Adipose tissue (tissue), 3 donors: ENCODE results near the gene SLC41A3. TPM values are rescaled to one million over a fixed set of nuclear protein-coding genes. Genes with fewer than 3 reads are reported as not detected.
"Not testable (repeated sequence)": the region's sequence is repeated elsewhere in the genome, so short reads cannot be mapped to it uniquely, and the experiment has no call there.

Experiments used
- H3K27ac ChIP-seq: one replicate; pipeline ENCODE4 v1.5.1; 2013; ENCODE audit warnings: low read depth, low read length
- WGBS, 3 donors: extraction: QIAGEN DNeasy Blood & Tissue Kit; methylation state at CpG; one replicate each; pipeline ENCODE4 v1.1.7; 2013; 5-methylcytosine and 5-hydroxymethylcytosine counted together
- polyA plus RNA-seq, 3 donors: library from polyadenylated mRNA; stranded (reverse); fragments of 200-250 nt; gene quantifications; one replicate each; pipeline ENCODE4 v1.2.3, GENCODE V29; 2013
- donor health status: healthy with polysubstance abuse.
- donor health status: Bipolar disorder and iron deficiency.
- donor health status: healthy.

Gene SLC41A3
- polyA plus RNA-seq, 3 donors = 22.3 to 31.3 (median 31.3) TPM

DNA sequence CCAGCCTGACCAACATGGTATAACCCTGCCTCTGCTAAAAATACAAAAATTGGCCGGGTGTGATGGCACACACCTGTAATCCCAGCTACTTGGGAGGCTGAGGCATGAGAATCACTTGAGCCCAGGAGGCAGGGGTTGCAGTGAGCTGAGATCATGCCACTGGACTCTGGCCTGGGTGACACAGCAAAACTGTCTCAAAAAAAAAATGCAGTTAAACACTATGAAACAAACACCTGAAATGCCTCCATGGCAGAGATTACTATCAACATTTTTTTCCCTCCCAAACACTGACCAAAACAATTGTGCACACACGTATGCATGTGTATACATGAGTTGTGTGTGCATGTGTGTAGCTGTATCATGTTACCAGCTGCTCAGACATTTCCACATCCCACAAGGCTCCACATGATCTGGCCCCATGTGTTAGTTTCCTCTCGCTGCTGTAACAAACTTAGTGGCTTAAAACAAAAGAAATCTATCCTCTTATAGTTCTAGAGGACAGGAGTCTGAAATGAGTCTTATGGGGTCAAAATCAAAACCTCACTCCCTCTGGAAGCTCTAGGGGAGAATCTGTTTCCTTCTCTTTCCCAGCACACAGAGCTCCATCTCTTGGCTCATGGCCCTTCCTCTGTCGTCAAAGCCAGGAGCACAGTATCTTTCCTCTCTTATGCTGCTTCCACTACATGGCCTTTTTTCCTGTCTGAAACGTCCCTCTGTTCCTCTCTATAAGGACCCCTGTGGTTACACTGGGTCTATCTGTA lies 34.5 kb downstream of the SLC41A3 start:
- 82 to 83% (median 83%) methylated on average over 5 of the region's 5 CpGs for WGBS, 3 donors
- no peak overlapping the region for H3K27ac ChIP-seq

DNA sequence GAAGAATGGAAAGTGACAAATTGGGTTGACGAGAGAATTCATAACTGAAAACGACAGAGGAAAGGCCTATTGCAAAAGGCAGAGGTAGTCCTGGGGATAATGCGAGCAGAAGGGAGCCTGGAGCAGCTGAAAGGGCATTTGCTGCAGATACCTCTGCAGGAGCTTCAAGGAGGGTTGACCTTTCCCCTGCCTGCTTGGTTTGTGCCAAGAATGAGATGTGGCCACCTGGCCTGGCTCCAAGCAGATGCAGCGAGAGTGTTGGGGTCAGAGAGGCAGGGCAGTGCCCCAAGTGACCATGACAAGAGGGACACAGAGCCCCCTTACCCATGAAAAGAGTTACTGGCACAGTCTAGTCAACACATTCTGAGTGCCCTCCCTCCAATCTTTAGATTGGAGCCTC lies 43.5 kb downstream of the SLC41A3 start:
- H3K27ac ChIP-seq = no peak overlapping the region
- WGBS, 3 donors = 72 to 90% (median 75%) methylated on average over 4 of the region's 4 CpGs

DNA sequence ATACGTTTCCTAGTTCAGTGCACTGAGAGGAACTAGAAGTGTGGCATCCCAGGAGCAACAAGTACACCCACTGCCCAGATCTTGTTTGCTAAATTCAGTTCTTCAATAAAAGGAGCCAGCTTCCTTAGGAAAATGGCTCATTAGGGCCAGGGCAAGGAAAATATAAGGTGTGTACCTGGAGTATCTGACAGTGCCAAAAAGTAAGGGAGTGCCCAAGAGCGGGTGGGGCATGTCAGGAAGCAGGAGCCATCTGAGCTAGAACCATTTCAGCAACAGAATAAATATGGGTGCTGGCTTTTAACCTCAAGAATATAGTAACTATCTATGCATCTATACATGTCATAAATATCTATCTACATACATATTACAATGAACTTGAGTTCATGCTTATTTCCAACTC lies 44.1 kb downstream of the SLC41A3 start:
- no peak overlapping the region for H3K27ac ChIP-seq
- 47 to 96% (median 68%) methylated on average over 2 of the region's 2 CpGs for WGBS, 3 donors

DNA sequence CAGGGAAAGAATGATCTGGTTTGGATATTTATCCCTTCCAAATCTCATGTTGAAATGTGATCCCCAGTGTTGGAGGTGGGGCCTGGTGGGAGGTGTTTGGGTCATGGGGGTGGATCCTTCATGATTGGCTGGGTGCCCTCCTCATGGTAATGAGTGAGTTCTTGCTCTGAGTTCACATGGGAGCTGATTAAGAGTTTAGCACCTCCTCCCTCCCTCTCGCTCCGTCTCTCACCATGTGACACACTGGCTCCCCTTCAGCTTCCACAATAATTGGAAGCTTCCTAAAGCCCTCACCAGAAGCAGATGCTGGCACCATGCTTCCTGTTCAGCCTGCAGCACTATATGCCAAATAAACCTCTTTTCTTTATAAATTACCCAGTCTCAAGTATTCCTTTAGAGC lies 45.1 kb downstream of the SLC41A3 start:
- not testable (repeated sequence) for H3K27ac ChIP-seq
- WGBS, 3 donors = 58 to 83% (median 79%) methylated on average over 2 of the region's 2 CpGs

DNA sequence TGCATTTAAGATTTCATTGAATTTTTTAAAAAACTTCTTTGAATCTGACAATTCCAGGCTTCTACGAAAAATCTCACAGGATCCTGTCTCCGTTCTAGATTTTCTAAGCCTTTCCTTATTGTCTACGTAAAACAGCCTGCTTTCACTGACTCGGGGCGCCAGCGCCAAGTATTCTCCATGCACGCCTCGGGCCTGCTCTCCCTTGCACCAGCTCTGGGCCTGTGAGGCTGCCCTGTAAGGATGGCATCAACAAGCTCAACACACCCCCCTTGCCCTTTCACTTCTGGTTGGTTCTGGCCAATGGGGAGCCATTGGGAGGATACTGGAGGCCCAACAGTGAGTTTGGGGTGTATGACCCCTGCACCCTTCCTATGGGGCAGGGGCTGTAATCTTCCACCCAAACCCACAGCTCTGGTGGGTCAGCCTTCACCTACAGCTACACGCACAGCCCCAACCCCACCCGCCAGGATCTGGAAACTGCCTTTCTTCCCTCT lies 47.8 kb downstream of the SLC41A3 start:
- WGBS, 3 donors = 93 to 97% (median 97%) methylated on average over 10 of the region's 10 CpGs
- H3K27ac ChIP-seq = no peak overlapping the region

DNA sequence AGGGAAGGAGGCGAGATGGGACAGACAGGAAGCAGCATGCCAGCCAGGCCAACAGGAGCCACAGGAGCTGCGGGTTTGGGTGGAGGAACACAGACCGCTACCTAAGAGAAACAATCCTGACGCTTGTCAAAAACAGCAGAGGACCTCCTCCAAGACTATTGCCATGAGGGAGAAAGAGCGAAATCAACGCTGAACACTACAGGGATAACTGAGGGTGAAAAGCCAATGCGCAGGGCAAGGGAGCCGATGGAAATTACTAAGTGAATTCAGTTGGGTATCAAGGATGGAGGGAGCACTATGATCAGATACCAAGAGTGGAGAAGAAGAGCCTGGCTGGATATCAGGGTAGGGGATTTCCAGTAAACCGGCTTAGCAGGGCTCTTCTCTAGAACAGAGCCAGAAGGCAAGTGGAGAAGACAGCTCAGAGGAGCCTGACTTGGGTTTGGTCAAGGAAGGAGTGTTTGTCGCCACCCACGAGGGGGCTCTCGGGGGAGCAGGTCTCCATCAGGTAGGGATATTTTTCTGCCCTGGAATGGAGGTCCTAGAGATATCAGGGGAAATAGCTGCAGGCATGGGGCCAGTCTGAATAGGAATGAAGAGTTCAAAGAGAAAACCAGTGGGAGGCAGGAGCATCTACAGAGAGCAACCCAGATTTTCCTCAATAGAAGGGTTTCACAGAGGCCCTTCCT lies 48.4 kb downstream of the SLC41A3 start:
- 95 to 96% (median 95%) methylated on average over 12 of the region's 12 CpGs for WGBS, 3 donors

DNA sequence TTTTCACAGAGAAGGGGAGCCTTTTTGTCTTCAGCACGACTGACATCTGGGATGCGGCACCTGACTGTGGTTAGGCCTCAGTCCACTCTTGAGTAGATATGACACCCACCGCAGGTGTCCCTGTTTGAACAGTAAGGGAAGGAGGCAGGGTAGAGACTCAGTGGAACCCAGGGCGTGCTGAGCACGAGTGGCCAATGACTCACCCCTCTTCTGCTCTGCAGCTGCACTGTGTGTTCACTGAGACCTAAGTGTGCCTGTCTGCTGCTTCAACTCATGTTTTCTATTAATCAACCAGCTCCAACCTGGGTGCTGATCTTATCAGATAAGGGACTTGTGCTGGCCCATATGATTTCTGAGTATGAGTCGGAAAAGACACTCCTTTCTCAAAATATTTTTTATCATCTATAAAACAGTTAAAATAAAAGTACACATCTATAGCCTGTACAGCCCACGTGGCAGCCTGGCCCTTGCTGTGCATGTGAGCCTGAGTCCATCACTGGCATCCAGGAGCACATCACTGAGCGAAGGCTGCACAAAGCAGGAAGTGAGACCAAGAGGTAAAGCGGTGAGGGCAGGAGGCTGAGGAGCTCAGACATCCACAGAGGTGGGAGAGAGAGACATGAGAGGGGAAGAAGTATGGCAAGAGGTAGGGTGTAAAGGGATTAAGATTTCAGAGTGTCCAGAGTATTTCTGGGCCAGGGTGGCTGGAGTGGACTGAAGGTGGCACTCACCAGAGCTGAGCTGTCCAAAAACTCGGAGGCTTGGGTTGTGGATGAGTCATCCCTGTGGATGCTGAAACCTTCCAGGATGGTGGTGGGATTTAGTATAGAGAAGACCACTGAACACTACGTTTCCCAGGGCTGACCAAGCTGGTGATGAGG lies 49.2 kb downstream of the SLC41A3 start:
- WGBS, 3 donors = 69 to 80% (median 72%) methylated on average over 11 of the region's 11 CpGs
- H3K27ac ChIP-seq = no peak overlapping the region

More for the DNA sequence above, 48.4 kb downstream of the SLC41A3 start:
- no peak overlapping the region for H3K27ac ChIP-seq

DNA sequence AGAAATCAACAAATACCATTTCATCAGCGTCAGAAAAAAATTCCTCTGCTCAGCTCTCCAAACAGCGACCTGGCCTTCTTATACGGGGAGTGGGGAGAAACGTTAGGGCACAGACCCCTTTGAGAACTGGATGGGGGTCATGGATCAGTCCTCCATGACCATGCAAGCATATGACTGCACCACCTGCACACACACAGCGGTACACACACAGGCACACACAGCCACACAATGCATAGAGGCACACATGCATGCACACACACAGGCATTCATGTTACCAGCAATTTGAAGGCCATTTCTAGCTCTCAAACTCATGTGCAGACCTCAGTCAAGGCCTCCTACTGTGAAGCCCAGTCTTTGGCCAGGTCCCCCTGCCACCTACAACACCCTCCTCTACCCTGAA lies 50.2 kb downstream of the SLC41A3 start:
- WGBS, 3 donors = 83 to 86% (median 85%) methylated on average over 5 of the region's 5 CpGs
- no peak overlapping the region for H3K27ac ChIP-seq

DNA sequence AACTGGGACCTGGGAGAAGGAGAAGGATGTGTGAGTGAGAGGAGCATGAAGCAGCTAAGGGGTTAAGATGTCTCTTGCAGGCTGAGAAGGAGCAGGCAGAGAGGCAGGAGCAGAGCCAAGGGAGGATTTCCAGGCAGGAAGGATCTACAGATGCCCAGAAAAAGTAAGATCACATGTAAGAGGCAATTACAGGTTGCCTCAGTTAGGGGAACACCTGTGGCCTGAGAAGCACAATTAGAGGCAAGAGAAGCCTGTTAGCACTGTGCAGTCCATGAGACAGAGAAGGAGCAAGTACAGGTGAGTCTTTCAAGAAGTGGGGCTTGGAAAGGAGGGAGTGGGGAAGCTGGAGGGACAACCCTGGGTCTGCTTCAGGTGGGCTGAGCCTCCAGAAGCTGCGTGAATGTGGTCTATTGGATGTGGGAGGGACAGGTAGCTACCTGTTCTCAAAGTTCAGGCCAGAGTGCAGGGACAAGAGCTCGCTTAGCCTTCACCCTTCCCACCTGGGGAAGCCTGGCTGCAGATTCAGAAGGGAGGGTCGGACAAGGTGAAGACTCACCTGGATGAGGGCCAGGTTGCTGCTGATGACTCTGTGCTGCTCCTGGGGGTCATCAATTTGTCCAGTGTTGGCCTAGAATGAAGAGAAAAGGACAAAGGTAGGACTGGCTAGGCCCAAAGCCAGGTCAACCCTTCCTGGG lies 50.7 kb downstream of the SLC41A3 start:
- H3K27ac ChIP-seq = no peak overlapping the region
- 89 to 95% (median 89%) methylated on average over 3 of the region's 3 CpGs for WGBS, 3 donors

DNA sequence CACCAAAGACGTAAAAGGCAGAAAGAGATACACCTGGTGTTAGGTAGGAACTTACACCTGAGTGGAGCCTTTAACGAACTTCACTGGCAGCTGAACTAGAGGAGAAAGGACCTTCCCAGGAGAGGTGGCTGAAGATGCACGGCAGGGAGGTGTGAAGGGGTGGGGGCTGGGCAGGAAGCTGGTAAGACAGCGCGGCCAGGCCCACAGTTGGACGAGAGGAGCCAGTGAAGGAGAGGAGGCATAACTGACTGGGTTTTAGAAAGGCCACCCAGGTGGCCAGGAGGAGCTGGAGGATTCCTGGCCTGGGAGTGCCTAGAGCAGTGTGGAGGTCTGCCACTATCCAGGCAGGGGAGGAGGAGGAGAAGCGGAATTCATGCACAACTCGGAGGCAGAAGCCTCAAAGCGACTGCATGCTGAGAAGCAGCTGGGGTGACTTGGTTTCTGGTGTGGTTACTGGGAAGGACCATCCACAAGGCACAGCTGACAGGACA lies 51.9 kb downstream of the SLC41A3 start:
- H3K27ac ChIP-seq = no peak overlapping the region
- 81 to 89% (median 85%) methylated on average over 9 of the region's 9 CpGs for WGBS, 3 donors

DNA sequence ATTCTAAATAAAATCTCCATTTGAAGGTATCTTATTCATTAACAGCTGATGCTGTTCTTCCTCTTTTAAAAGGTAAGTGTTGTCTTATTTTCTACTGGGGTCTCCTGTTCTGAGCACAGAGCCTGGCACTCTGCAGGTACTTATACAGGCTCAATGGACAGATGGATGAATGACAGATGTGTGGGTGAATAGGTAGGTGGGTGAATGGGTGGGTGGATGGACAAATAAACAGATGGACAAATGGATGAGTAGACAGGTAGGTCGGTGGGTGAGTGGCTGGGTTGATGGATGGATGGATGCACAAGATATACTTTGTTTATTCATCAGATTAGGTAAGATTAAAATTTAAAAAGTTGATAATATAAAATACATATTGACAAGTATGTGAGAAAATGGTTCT lies 53.5 kb downstream of the SLC41A3 start:
- H3K27ac ChIP-seq = no peak overlapping the region
- WGBS, 3 donors = 34 to 87% (median 68%) methylated on average over 1 of the region's 1 CpG

DNA sequence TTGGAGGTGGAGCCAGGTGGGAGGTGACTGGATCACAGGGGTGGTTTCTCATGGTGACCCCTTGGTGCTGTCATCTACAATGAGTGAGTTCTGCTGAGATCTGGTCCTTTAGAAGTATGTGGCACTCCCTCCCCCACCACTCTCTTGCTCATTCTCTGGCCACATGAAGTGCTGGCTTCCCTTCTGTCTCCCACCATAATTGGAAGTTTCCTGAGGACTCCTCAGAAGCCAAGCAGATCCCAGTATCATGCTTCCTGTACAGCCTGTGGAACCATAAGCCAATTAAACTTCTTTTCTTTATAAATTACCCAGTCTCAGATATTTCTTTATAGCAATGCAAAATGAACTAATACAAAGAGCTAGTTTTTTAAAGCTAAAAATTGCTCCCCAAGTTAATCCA lies 54.7 kb downstream of the SLC41A3 start:
- no peak overlapping the region for H3K27ac ChIP-seq

DNA sequence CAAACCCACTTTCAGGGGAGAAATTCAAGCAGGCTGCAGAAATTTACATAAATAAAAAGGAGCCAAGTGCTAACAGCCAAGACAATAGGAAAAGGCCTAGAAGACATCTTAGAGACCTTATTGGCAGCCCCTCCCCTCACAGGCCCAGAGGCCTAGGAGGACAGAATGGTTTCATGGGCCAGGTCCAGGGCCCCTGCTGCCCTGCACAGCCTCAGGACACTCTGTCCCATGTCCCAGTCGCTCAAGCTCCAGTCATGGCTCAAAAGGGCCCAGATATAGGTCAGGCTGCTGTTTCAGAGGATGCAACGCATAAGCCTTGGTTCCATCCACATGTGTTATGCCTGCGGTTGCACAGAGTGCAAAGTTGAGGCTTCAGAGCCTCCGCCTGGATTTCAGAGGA lies 55.8 kb downstream of the SLC41A3 start:
- WGBS, 3 donors = 92 to 98% (median 92%) methylated on average over 4 of the region's 4 CpGs
- no peak overlapping the region for H3K27ac ChIP-seq

DNA sequence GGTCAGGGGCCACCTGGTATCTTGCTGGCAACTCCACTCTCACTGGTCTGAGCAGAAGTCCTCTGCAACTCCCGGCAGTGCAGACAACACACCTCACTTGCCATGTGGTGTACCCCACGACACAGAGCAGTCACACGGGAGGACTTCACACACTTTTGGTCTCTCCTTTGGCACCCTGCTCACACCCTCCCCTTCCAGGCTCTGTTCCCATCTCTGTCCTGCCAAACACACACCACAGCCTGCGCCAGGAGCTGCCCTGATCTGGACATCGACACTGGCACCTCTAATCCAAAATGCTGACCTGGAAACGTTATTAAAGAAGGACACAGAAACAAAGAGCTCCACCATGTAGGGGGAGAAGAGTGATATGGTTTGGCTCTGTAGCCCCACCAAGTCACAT lies 57.2 kb downstream of the SLC41A3 start:
- 80 to 94% (median 80%) methylated on average over 6 of the region's 6 CpGs for WGBS, 3 donors
- no peak overlapping the region for H3K27ac ChIP-seq

DNA sequence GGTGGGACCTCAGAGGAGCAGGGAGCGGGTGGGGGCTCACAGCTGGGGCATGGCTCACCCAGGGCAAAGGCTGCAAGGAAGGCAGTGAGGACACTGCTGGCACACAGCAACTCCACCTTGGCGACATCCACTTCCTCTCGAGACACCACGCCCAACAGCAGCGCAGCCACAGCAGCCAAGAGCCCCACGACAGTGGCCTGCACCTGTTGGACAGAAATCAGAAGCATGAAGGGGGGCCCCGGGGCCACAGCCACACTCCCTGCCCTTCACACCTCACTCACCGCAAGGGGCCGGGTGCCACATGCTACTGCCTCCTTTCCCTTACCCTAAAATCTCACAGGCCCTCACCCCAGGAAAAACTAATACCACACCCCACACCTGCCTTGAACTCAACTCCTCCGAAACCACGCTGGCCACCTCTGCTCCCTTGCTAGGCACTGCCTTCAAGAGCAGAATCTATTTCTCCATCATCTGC lies 57.6 kb downstream of the SLC41A3 start:
- WGBS, 3 donors = 90 to 92% (median 91%) methylated on average over 11 of the region's 11 CpGs
- H3K27ac ChIP-seq = no peak overlapping the region

DNA sequence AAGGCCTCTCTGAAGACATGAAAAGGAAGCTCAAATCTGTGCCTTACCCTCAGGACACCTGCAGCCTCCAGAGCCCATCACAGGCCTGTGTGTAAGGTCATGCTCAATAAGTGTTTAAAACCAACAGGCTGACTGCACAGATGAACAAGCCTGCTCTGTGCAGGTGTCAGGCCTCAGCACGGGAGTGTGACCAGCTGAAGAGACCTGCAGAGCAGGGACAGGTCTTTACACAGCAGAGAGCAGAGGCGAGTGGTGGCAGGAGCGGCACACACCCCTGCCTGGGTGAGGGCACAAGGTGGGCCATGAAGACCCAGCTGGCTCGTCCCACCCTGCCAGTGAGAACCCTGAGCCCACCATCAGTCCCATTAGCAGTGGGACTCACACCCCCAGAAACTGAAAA lies 58.1 kb downstream of the SLC41A3 start:
- no peak overlapping the region for H3K27ac ChIP-seq
- 94 to 96% (median 94%) methylated on average over 4 of the region's 4 CpGs for WGBS, 3 donors

DNA sequence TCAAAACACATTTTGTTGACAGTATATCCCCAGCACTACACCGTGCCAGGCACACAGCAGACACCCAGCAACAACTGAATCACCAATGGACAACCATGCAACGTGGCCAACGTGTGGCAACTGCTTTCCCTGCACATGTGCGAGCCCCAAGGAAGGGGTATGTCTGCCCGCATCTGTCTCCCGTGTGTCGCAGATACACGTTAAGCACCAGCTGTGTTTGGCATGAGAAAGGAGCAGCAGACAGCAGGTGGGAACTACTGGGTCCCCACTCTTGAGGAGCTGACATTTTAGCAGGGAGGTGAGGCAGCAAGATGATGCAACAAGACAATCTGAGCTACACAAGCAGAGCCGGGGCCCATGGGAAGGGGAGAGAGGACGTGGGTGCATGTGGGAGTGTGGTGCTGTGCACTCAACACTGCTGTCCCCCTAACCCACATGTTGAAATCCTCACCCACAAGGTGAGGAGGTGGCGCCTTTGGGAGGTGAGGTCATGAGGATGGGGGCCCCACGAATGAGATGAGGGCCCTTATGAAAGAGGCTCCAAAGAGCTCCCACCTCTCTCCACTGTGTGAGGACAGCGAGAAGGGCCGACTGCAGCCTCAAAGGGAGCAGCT lies 58.7 kb downstream of the SLC41A3 start:
- H3K27ac ChIP-seq = no peak overlapping the region
- whole genome bisulfite sequencing, 3 donors = 87 to 91% (median 88%) methylated on average over 14 of the region's 14 CpGs
